Measurements from ENCODE around the gene DDX54.
"Not testable (repeated sequence)": the region's sequence is repeated elsewhere in the genome, so short reads cannot be mapped to it uniquely, and the experiment has no call there.

Gene DDX54

GRCh38 chr12:113220593-113221180 is 35.4 kb upstream of the DDX54 start:
- peak in 1 of 3 experiments; percentile 17 for DNase-seq

GRCh38 chr12:113216027-113216426 is 30.7 kb upstream of the DDX54 start:
- no peak for DNase-seq

GRCh38 chr12:113214895-113215400 is 29.7 kb upstream of the DDX54 start:
- no peak for DNase-seq

GRCh38 chr12:113211160-113211559 is 25.9 kb upstream of the DDX54 start:
- DNase-seq: no peak

GRCh38 chr12:113208041-113208934 is 23.0 kb upstream of the DDX54 start:
- DNase-seq: no peak

- no peak for DNase-seq
Observed at GRCh38 chr12:113207613-113208040, 22.3 kb upstream of the DDX54 start.

GRCh38 chr12:113206802-113207201 is 21.5 kb upstream of the DDX54 start:
- not testable (repeated sequence) for DNase-seq

- DNase-seq: no peak
Observed at GRCh38 chr12:113204804-113205203, 19.5 kb upstream of the DDX54 start.

- DNase-seq: no peak
Observed at GRCh38 chr12:113203852-113204760, 18.8 kb upstream of the DDX54 start.

- DNase-seq: no peak
Observed at GRCh38 chr12:113202300-113203075, 17.2 kb upstream of the DDX54 start.

- DNase-seq: no peak
Observed at GRCh38 chr12:113201187-113202177, 16.2 kb upstream of the DDX54 start.

- no peak for DNase-seq
Observed at GRCh38 chr12:113200021-113200797, 14.9 kb upstream of the DDX54 start.

- no peak for DNase-seq
Observed at GRCh38 chr12:113198296-113198695, 13.0 kb upstream of the DDX54 start.

GRCh38 chr12:113197518-113198077 is 12.3 kb upstream of the DDX54 start:
- no peak for DNase-seq

GRCh38 chr12:113196990-113197389 is 11.7 kb upstream of the DDX54 start:
- peak; percentile 40 to 78 (median 60) for DNase-seq

GRCh38 chr12:113196582-113196981 is 11.3 kb upstream of the DDX54 start:
- DNase-seq: no peak

- no peak for DNase-seq
Observed at GRCh38 chr12:113195598-113195997, 10.3 kb upstream of the DDX54 start.

GRCh38 chr12:113194971-113195391 is 9.7 kb upstream of the DDX54 start:
- no peak for DNase-seq

- no peak for DNase-seq
Observed at GRCh38 chr12:113191227-113191626, 5.9 kb upstream of the DDX54 start.

- no peak for DNase-seq
Observed at GRCh38 chr12:113190761-113191160, 5.5 kb upstream of the DDX54 start.

Data from NCI-H1417 (cell line).